ENCODE results near the gene RBMXL2.

RBMXL2 gene

GRCh38 chr11:7098235-7098832, 9.5 kb downstream of the RBMXL2 start:
- no peak for TF ChIP-seq ZFX (IDR thresholded peaks at IDR 0.05; ENCODE audit: borderline replicate concordance)
- TF ChIP-seq CTCF (IDR thresholded peaks at IDR 0.05) = peak; percentile 65
- H3K27ac ChIP-seq = no peak overlapping the region

DNA sequence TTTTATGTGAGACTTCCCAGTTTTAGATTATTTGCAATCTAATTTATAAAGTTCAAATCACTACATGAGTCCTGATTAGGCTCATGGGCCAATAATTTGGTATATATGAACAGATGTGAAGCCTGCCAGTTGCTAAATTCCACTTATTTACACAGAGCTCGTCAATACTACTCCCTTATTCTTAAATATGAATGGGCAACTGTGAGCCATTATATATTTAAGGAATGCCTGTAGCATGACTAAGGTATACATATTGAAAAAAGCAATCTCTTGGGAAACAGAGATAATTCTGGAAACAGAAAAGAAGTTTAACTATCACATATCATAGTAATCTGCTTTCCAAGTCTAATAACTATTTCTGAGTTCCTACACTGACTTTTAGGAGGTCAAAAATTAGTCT, 27.0 kb downstream of the RBMXL2 start:
- TF ChIP-seq ZFX (IDR thresholded peaks at IDR 0.05; ENCODE audit: borderline replicate concordance) (no peak), CTCF (IDR thresholded peaks at IDR 0.05) (no peak)
- H3K27ac ChIP-seq = no peak overlapping the region

GRCh38 chr11:7116370-7116769, 27.6 kb downstream of the RBMXL2 start:
- no peak for TF ChIP-seq CTCF (IDR thresholded peaks at IDR 0.05)
- TF ChIP-seq ZFX (IDR thresholded peaks at IDR 0.05; ENCODE audit: borderline replicate concordance) = no peak
- no peak overlapping the region for H3K27ac ChIP-seq

- H3K27ac ChIP-seq = no peak overlapping the region
- TF ChIP-seq ZFX (IDR thresholded peaks at IDR 0.05; ENCODE audit: borderline replicate concordance) = no peak
- no peak for TF ChIP-seq CTCF (IDR thresholded peaks at IDR 0.05)
These were observed 49.3 kb downstream of the RBMXL2 start for GRCh38 chr11:7138051-7138450.
